ENCODE measurements around the gene FBXL13.
"Not testable (repeated sequence)": the region's sequence is repeated elsewhere in the genome, so short reads cannot be mapped to it uniquely, and the experiment has no call there.

The FBXL13 gene

GRCh38 chr7:102935450-102936115 lies 139.0 kb downstream of the FBXL13 start:
- no peak for DNase-seq (ENCODE audit: low read depth)

- no peak for DNase-seq (ENCODE audit: low read depth)
Measured at GRCh38 chr7:102934701-102935100, 139.9 kb downstream of the FBXL13 start.

- no peak for DNase-seq (ENCODE audit: low read depth)
Measured at GRCh38 chr7:102934239-102934638, 140.4 kb downstream of the FBXL13 start.

- DNase-seq (ENCODE audit: low read depth) = no peak
Measured at GRCh38 chr7:102933763-102934162, 140.8 kb downstream of the FBXL13 start.

- no peak for DNase-seq (ENCODE audit: low read depth)
Measured at GRCh38 chr7:102931757-102932156, 142.8 kb downstream of the FBXL13 start.

GRCh38 chr7:102927312-102927933 lies 147.2 kb downstream of the FBXL13 start:
- DNase-seq (ENCODE audit: low read depth) = no peak

- DNase-seq (ENCODE audit: low read depth) = no peak
Measured at GRCh38 chr7:102926783-102927140, 147.8 kb downstream of the FBXL13 start.

- DNase-seq (ENCODE audit: low read depth) = no peak
Measured at GRCh38 chr7:102925976-102926782, 148.4 kb downstream of the FBXL13 start.

GRCh38 chr7:102918845-102919244 lies 155.8 kb downstream of the FBXL13 start:
- DNase-seq (ENCODE audit: low read depth) = no peak

- DNase-seq (ENCODE audit: low read depth) = no peak
Measured at GRCh38 chr7:102917436-102918353, 156.9 kb downstream of the FBXL13 start.

- no peak for DNase-seq (ENCODE audit: low read depth)
Measured at GRCh38 chr7:102916881-102917280, 157.7 kb downstream of the FBXL13 start.

- no peak for DNase-seq (ENCODE audit: low read depth)
Measured at GRCh38 chr7:102916426-102916825, 158.2 kb downstream of the FBXL13 start.

GRCh38 chr7:102914585-102914984 lies 160.0 kb downstream of the FBXL13 start:
- no peak for DNase-seq (ENCODE audit: low read depth)

- DNase-seq (ENCODE audit: low read depth) = no peak
Measured at GRCh38 chr7:102913826-102914225, 160.8 kb downstream of the FBXL13 start.

GRCh38 chr7:102912742-102913141 lies 161.9 kb downstream of the FBXL13 start, which contains the start of gene LRRC17:
Gene LRRC17 (plus strand): TSS chr7:102913000. CDS start chr7:102933914, 20,914 bp downstream.
- no peak for DNase-seq (ENCODE audit: low read depth)

- no peak for DNase-seq (ENCODE audit: low read depth)
Measured at GRCh38 chr7:102908676-102909075, 165.9 kb downstream of the FBXL13 start.

- DNase-seq (ENCODE audit: low read depth) = not testable (repeated sequence)
Measured at GRCh38 chr7:102903576-102903975, 171.0 kb downstream of the FBXL13 start.

GRCh38 chr7:102902052-102902451 lies 172.5 kb downstream of the FBXL13 start:
- DNase-seq (ENCODE audit: low read depth) = not testable (repeated sequence)

GRCh38 chr7:102898532-102898859 lies 176.1 kb downstream of the FBXL13 start:
- DNase-seq (ENCODE audit: low read depth) = no peak

- DNase-seq (ENCODE audit: low read depth) = no peak
Measured at GRCh38 chr7:102897856-102898531, 176.6 kb downstream of the FBXL13 start.

- DNase-seq (ENCODE audit: low read depth) = no peak
Measured at GRCh38 chr7:102897211-102897631, 177.4 kb downstream of the FBXL13 start.
